GM12801 (cell line): ENCODE measurements around the gene RGS4.

Source experiments
- CTCF ChIP-seq: IDR thresholded peaks from one replicate; pipeline ENCODE4 v1.5.1; 2011; ENCODE audit warnings: control low read depth; ENCODE audit not compliant: insufficient read length; ENCODE audit errors: extremely low read depth

Gene RGS4

GRCh38 chr1:163090321-163090945 lies 21.3 kb downstream of the RGS4 start:
- no peak for TF ChIP-seq CTCF

- no peak for TF ChIP-seq CTCF
Measured at GRCh38 chr1:163093169-163093568, 24.0 kb downstream of the RGS4 start.

GRCh38 chr1:163093579-163093978 lies 24.4 kb downstream of the RGS4 start:
- TF ChIP-seq CTCF, result no peak

GRCh38 chr1:163094182-163094581 lies 25.0 kb downstream of the RGS4 start:
- no peak for TF ChIP-seq CTCF

- no peak for TF ChIP-seq CTCF
Measured at GRCh38 chr1:163094589-163094988, 25.4 kb downstream of the RGS4 start.

- TF ChIP-seq CTCF, result no peak
Measured at GRCh38 chr1:163095213-163095612, 26.1 kb downstream of the RGS4 start.

- TF ChIP-seq CTCF, result no peak
Measured at GRCh38 chr1:163102590-163102989, 33.4 kb downstream of the RGS4 start.
